ENCODE data around the gene DAPK1.
"Not testable (repeated sequence)": the region's sequence is repeated elsewhere in the genome, so short reads cannot be mapped to it uniquely, and the experiment has no call there.

DAPK1 gene

GRCh38 chr9:87742813-87743428 lies 245.3 kb downstream of the DAPK1 start:
- DNase-seq (ENCODE audit: low spot score), result no peak

DNA sequence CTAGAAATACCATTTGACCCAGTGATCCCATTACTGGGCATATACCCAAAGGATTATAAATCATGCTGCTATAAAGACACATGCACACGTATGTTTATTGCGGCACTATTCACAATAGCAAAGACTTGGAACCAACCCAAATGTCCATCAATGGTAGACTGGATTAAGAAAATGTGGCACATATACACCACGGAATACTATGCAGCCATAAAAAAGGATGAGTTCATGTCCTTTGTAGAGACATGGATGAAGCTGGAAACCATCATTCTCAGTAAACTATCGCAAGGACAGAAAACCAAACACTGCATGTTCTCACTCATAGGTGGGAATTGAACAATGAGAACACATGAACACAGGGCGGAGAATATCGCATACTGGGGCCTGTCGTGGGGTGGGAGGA lies 246.6 kb downstream of the DAPK1 start:
- not testable (repeated sequence) for DNase-seq (ENCODE audit: low spot score)

GRCh38 chr9:87746186-87746585 lies 248.5 kb downstream of the DAPK1 start:
- DNase-seq (ENCODE audit: low spot score), result no peak

GRCh38 chr9:87748881-87749280 lies 251.2 kb downstream of the DAPK1 start:
- DNase-seq (ENCODE audit: low spot score), result no peak

GRCh38 chr9:87749335-87750035 lies 251.8 kb downstream of the DAPK1 start:
- no peak for DNase-seq (ENCODE audit: low spot score)

DNA sequence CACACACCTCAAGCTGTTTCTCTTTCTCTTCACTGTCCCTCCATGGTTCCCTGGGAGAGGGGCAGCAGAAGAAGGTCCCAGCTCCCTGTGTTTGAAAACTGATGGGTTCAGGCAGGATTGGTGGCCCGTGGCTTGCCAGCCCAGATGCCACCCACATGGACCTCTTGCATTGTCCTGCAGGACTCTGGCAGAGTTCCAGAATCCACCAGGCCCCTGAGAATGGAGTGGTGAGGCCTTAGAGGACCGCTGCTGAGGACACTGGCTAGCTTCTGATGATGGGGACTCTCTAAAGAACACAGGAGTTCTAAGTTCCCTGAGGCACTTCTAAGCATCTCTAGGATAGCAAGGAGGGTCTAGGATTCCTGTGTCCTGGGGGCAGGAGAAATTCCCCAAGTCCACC lies 253.1 kb downstream of the DAPK1 start:
- DNase-seq (ENCODE audit: low spot score), result no peak

GRCh38 chr9:87751423-87751822 lies 253.8 kb downstream of the DAPK1 start:
- DNase-seq (ENCODE audit: low spot score), result no peak

- DNase-seq (ENCODE audit: low spot score), result no peak
Measured at GRCh38 chr9:87751868-87752267, 254.2 kb downstream of the DAPK1 start.

DNA sequence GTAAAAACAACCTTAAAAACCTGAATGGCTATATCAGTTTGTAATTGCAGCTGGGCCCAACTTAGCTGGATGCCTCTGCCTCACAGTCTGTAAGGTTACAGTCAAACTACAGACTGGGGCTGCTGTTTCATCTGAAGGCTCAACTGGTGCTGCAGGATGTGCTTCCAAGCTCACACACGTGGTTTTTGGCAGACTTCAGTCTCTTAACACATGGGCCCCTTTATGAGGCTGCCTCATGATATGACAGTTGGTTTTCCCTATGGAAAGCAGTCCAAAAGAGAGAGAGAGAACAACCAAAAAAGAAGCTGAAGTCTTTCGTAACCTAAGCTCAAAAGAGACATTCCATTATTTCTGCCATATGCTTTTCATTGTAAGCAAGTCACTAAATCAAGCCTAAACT lies 255.6 kb downstream of the DAPK1 start:
- no peak for DNase-seq (ENCODE audit: low spot score)
